Suprapubic skin (tissue), 4 donors: Measurements from ENCODE around the gene WWOX. TPM values are rescaled to one million over a fixed set of nuclear protein-coding genes. Genes with fewer than 3 reads are reported as not detected.
"Not testable (repeated sequence)": the region's sequence is repeated elsewhere in the genome, so short reads cannot be mapped to it uniquely, and the experiment has no call there.

Experiments
- DNase-seq, 2 donors: peaks; one replicate each; pipeline ENCODE4 v3.0.0-alpha.2; 2019; ENCODE audit warnings: low spot score in 2 of 2
- H3K27ac ChIP-seq: fragments of 200-600 bp; sonication (generic); one replicate; pipeline ENCODE4 v1.5.1; 2019
- H3K27me3 ChIP-seq: fragments of 200-600 bp; sonication (generic); one replicate; pipeline ENCODE4 v1.5.1; 2019
- H3K36me3 ChIP-seq: fragments of 200-600 bp; sonication (generic); one replicate; pipeline ENCODE4 v1.5.1; 2019
- H3K4me1 ChIP-seq: fragments of 200-600 bp; sonication (generic); one replicate; pipeline ENCODE4 v1.5.1; 2019
- H3K4me3 ChIP-seq: fragments of 200-600 bp; sonication (generic); one replicate; pipeline ENCODE4 v1.5.1; 2019; ENCODE audit warnings: mild to moderate bottlenecking
- H3K9me3 ChIP-seq: fragments of 200-600 bp; sonication (generic); one replicate; pipeline ENCODE4 v1.5.1; 2019
- EP300 ChIP-seq: sonication (generic); formaldehyde crosslinking; IDR thresholded peaks from one replicate; pipeline ENCODE4 v1.6.1; 2017; ENCODE audit warnings: antibody characterized with exemption
- POLR2A ChIP-seq, 2 donors: fragments of 450-650 bp; IDR thresholded peaks; one replicate each; pipeline ENCODE4 v1.6.1; 2017; ENCODE audit warnings: antibody characterized with exemption in 2 of 2, mild to moderate bottlenecking in 2 of 2, moderate library complexity in 2 of 2
- POLR2AphosphoS5 ChIP-seq, 3 donors: sonication (generic); formaldehyde crosslinking; IDR thresholded peaks; one replicate each; pipeline ENCODE4 v1.6.1; 2017; ENCODE audit warnings: antibody characterized with exemption in 3 of 3
- WGBS: methylation state at CpG from one replicate; pipeline ENCODE4 v1.1.5; 2018; 5-methylcytosine and 5-hydroxymethylcytosine counted together
- total RNA-seq, 4 donors: library from RNA; depleted of rRNA; stranded (reverse); fragments of >200 nt; gene quantifications; one replicate each; pipeline ENCODE4 v1.1.0, GENCODE V29; 2016
- TF ChIP-seq, protein P1 (sequence below), 2 donors: fragments of 200-600 bp in 1 of 2; fragments of 450-650 bp in 1 of 2; sonication (generic) in 1 of 2; IDR thresholded peaks; one replicate each; pipeline ENCODE4 v1.5.1; 2016 to 2019; ENCODE audit warnings: antibody characterized with exemption in 2 of 2, mild to moderate bottlenecking in 1 of 2, moderate library complexity in 1 of 2

The WWOX gene
- total RNA-seq, 4 donors from 2014 or later, result 29.6 to 104 (median 47.3) TPM

DNA sequence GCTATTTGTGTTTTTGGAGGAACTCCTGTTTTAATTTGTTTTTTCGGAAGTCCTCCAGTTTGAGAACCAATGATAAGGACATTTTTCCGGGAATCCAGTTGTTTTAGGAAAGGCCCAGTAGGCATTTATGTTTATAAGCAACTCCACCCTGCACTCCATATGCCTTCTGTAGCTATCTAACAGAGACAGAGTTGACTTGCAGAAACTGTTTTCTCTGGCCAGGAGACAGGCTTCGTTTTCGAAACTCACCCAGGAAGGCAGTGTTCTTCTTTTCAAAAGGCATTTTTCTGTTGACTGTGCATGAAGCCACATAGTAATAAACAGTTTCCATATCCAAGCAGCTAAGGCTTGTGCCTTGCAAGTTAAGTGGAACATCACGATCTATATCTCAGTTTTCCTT is 587.1 kb downstream of the WWOX start:
- no peak overlapping the region for H3K4me3 ChIP-seq
- TF ChIP-seq, protein P1, sequence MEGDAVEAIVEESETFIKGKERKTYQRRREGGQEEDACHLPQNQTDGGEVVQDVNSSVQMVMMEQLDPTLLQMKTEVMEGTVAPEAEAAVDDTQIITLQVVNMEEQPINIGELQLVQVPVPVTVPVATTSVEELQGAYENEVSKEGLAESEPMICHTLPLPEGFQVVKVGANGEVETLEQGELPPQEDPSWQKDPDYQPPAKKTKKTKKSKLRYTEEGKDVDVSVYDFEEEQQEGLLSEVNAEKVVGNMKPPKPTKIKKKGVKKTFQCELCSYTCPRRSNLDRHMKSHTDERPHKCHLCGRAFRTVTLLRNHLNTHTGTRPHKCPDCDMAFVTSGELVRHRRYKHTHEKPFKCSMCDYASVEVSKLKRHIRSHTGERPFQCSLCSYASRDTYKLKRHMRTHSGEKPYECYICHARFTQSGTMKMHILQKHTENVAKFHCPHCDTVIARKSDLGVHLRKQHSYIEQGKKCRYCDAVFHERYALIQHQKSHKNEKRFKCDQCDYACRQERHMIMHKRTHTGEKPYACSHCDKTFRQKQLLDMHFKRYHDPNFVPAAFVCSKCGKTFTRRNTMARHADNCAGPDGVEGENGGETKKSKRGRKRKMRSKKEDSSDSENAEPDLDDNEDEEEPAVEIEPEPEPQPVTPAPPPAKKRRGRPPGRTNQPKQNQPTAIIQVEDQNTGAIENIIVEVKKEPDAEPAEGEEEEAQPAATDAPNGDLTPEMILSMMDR (IDR thresholded peaks at IDR 0.05), result no peak
- TF ChIP-seq POLR2AphosphoS5 (IDR thresholded peaks at IDR 0.05), result no peak
- no peak for TF ChIP-seq POLR2A (IDR thresholded peaks at IDR 0.05)
- TF ChIP-seq EP300, result no peak
- H3K27ac ChIP-seq, result no peak overlapping the region
- no peaks in the 10 kb centered on the region for H3K9me3 ChIP-seq
- peaks cover 38% of the 10 kb centered on the region for H3K4me1 ChIP-seq
- 49% methylated on average over 5 of the region's 5 CpGs for WGBS
- no peaks in the 10 kb centered on the region for H3K36me3 ChIP-seq
- H3K27me3 ChIP-seq, result no peaks in the 10 kb centered on the region
- DNase-seq, result no peak

DNA sequence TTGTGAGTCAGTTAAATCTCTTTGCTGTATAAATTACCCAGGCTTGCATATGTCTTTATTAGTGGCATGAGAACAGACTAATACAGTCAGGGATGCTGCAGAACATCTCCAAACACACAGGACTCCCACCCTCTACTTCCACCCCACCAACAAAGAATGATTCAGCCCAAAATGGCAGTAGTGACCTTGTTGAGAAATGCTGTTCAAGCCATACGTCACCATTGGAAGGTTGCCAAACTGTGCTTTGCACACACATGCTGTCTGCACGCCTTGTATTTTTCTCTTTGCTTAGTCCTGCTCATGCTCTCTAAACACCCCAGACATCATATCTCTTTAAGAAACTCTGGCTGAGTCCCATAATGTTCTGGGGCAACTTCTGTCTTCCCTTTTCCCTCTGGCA is 589.6 kb downstream of the WWOX start:
- H3K9me3 ChIP-seq, result no peaks in the 10 kb centered on the region
- 37% methylated on average over 2 of the region's 2 CpGs for WGBS
- no peaks in the 10 kb centered on the region for H3K27me3 ChIP-seq
- TF ChIP-seq EP300 (no peak), POLR2A (IDR thresholded peaks at IDR 0.05) (no peak), POLR2AphosphoS5 (IDR thresholded peaks at IDR 0.05) (no peak)
- TF ChIP-seq, protein P1 (IDR thresholded peaks at IDR 0.05), result no peak
- no peaks in the 10 kb centered on the region for H3K36me3 ChIP-seq
- H3K4me1 ChIP-seq, result peaks cover 28% of the 10 kb centered on the region
- no peak overlapping the region for H3K4me3 ChIP-seq
- H3K27ac ChIP-seq, result no peak overlapping the region
- DNase-seq, result no peak

DNA sequence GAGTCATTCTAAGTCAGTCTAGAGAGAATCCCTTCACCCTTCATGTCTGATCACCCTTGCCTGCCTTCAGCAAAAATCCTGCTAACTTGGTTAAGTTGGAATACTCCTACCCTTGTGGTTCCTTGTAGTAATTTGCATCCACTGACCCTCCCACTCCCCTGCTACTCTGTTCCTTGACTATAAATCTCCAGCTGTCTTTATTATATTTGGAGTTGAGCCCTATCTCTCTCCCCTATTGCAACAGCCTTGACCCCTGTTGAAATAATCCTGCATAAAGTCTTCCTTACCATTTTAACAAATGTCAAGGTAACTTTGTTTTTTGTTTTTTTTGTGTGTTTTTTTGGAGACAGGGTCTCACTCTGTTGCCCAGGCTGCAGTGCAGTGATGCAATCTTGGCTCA is 590.1 kb downstream of the WWOX start:
- TF ChIP-seq EP300 (no peak), POLR2AphosphoS5 (IDR thresholded peaks at IDR 0.05) (no peak), POLR2A (IDR thresholded peaks at IDR 0.05) (no peak)
- TF ChIP-seq, protein P1 (IDR thresholded peaks at IDR 0.05), result no peak
- no peaks in the 10 kb centered on the region for H3K27me3 ChIP-seq
- H3K4me1 ChIP-seq, result peaks cover 23% of the 10 kb centered on the region
- H3K36me3 ChIP-seq, result no peaks in the 10 kb centered on the region
- DNase-seq, result no peak
- H3K27ac ChIP-seq, result no peak overlapping the region
- H3K9me3 ChIP-seq, result no peaks in the 10 kb centered on the region
- H3K4me3 ChIP-seq, result no peak overlapping the region

DNA sequence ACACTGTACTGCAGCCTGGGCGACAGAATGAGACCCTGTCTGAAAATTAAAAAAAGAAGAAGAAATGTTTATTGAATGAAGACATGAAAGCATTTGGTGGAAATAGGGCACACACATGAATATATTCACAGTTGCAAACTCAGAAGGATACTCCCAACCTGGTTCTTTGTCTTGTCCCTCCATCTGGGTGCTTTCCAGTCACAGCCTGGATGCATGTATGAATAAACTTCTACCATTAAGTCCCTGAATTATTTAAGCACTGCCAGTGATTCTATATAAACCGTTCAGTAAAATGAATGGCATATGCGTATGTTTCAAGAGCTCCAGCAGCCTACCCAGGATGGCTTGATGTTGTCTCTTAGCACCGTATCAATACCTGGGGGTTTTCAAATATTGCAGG is 591.1 kb downstream of the WWOX start:
- DNase-seq, result no peak
- 96% methylated on average over 4 of the region's 4 CpGs for WGBS
- TF ChIP-seq POLR2AphosphoS5 (IDR thresholded peaks at IDR 0.05) (no peak), EP300 (no peak), POLR2A (IDR thresholded peaks at IDR 0.05) (no peak)
- TF ChIP-seq, protein P1 (IDR thresholded peaks at IDR 0.05), result no peak
- no peaks in the 10 kb centered on the region for H3K27me3 ChIP-seq
- no peaks in the 10 kb centered on the region for H3K36me3 ChIP-seq
- no peak overlapping the region for H3K4me3 ChIP-seq
- H3K9me3 ChIP-seq, result no peaks in the 10 kb centered on the region
- H3K27ac ChIP-seq, result no peak overlapping the region
- H3K4me1 ChIP-seq, result peaks cover 14% of the 10 kb centered on the region

DNA sequence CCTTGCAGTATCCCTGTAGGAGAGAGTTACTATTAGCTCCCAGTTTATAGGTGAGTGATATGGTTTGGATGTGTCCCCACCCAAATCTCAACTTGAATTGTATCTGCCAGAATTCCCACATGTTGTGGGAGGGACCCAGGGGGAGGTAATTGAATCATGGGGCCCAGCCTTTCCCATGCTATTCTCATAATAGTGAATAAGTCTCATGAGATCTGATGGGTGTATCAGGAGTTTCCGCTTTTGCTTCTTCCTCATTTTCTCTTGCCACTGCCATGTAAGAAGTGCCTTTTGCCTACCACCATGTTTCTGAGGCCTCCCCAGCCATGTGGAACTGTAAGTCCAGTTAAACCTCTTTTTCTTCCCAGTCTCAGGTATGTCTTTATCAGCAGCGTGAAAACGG is 592.3 kb downstream of the WWOX start:
- H3K36me3 ChIP-seq, H3K27me3 ChIP-seq, H3K4me3 ChIP-seq, H3K4me1 ChIP-seq, DNase-seq, H3K27ac ChIP-seq, H3K9me3 ChIP-seq: not testable (repeated sequence)
- 97% methylated on average over 3 of the region's 3 CpGs for WGBS

DNA sequence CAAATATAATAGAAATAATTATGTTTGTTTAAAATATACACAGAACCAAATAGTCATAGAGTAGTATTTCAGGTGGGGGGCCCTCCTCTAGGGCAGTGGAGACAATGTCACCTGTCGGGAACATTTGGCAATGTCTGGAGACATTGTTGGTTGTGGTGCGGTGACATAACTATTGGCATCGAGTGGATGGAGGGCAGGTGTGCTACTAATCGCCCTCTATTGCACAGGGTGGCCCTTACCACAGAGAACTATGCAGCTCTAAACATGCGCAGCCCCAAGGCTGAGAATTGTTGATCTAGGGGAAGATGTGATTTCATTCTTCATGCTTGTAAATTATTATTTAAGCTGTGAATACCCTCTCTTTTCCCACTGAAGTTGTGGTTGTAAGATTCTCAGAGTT is 594.0 kb downstream of the WWOX start:
- Histone ChIP-seq H3K27ac (no peak overlapping the region), H3K4me1 (no peaks in the 10 kb centered on the region), H3K27me3 (no peaks in the 10 kb centered on the region), H3K9me3 (no peaks in the 10 kb centered on the region), H3K4me3 (no peak overlapping the region), H3K36me3 (no peaks in the 10 kb centered on the region)
- TF ChIP-seq EP300 (no peak), POLR2A (IDR thresholded peaks at IDR 0.05) (no peak), POLR2AphosphoS5 (IDR thresholded peaks at IDR 0.05) (no peak)
- TF ChIP-seq, protein P1 (IDR thresholded peaks at IDR 0.05), result no peak
- WGBS, result 82% methylated on average over 5 of the region's 5 CpGs
- no peak for DNase-seq
